HG02943 (cell line): ENCODE results near the gene RFESD.
A peak's percentile ranks its signal among the peaks of the same experiment; 100 is the strongest.

Experiments
- ATAC-seq: cut with Tn5 transposase; IDR thresholded peaks from one replicate; pipeline ENCODE4 v1.9.1; 2021; ENCODE audit warnings: mild to moderate bottlenecking, low read depth, moderate library complexity; ENCODE audit not compliant: unreplicated experiment

Gene RFESD

DNA sequence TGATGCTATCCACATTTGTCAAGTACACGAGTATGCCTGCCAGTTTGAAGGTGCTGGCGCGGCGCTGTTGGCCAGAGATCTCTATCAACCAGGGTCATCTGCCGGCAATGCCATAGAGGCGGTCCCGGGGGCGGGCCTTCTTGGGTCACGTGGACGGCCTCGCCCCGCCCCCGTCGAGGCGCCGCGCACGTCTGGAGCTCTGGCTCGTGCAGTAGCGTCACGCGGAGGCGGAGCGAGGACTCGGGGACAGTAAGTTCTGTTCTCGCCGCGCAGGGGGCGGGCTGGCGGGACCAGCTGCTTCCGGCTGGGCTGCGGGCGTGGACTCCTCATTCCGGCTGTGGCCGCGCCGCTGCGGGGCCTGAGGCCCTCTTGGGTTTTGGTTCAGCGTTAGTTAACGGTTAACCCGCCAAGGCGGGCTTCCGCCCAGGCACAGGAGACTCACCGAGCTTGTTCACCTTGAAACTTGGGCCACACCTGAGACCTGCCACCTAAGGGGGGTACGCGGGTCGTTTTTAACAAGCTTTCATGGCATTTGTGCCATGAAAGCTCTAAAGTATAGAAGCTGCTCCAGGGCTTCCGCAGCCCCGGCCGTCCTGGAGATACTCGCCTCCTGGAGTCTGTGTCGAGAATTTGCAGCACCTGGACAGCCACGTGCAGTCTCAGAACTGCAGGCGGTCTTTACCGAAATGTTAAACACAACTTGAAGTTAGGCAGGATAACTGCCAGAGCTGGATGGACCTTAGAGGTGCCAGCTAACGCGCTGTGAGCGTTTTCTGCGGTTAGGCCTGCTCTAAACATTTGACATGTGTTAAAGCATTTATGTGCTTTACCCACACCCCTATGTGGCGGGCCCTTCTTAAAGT, at the start of gene RFESD:
RFESD (plus strand) TSS at position 209 of the 863 bp plus-strand sequence. CDS start 5,495 bp downstream, outside the sequence.
- peak; percentile 95 for ATAC-seq

DNA sequence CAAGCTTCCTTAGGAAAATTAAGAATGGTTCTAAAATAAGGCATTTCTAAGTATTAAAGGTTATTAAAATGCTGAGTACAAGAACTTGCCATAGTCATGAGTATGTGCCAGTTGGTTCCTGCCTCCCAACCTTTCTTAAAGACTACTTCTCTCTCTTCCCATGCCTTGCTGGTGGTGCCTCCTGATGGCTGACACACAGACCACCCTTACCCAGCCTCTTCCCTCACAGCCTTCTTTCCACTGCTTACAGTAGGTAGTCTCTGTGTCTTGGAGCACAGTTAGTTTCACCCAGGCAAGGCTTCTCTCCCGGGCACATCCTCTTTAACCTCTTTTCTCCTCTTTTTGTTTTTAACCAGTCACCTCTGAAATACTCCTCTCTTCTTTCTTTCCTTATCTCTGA, 47.3 kb upstream of the RFESD start:
- ATAC-seq, result no peak

DNA sequence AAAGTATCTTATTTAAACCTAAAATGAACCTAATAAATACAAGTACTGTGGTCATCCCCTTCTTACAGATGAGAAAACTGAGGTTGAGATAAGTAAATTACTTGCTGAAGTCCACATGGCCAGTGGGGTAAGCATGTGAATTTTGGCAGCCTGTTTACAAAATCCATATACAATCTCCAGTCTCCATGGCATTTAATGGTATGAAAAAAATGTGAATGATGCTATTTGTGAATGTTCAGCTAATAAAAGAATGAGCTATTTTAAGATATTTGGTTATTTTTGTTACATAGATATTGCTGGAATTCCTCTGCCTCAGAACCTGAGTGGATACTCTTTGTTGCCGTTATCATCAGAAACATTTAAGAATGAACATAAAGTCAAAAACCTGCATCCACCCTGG, 46.0 kb upstream of the RFESD start:
- no peak for ATAC-seq

DNA sequence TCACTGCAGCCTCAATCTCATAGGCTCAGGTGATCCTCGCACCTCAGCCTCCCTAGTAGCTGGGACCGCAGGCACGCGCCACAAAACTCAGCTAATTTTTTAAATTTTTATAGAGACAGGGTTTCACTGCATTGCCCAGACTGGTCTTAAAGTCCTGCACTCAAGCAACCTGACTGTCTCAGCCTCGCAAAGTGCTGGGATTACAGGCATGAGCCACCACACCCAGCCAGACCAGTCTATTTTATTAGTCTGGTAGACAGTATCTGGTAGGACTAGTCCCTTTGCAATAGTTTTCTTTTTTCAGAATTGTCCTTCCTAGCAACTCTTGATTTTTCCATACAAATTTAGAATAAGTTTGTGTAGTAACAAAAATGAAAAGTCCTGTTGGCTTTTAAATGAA, 40.8 kb upstream of the RFESD start:
- no peak for ATAC-seq

DNA sequence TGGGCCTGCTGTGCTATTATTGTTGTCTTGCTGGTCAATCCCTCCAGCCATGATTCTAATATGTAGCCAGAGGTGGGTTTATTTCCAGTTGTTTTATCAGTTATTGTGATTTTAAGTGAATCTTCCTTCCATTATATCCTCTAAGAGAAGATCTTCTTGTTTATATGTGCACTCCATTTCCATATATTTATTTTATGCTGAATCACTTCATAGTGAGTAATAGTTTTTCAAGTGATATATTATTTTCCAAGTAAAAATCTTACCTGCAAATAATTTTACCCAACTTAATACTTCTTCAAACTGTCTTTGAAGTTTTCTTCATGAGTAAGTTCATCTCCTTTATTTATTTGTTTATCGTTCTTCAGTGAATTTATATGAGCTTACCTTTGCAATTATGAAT, 40.2 kb upstream of the RFESD start:
- no peak for ATAC-seq

DNA sequence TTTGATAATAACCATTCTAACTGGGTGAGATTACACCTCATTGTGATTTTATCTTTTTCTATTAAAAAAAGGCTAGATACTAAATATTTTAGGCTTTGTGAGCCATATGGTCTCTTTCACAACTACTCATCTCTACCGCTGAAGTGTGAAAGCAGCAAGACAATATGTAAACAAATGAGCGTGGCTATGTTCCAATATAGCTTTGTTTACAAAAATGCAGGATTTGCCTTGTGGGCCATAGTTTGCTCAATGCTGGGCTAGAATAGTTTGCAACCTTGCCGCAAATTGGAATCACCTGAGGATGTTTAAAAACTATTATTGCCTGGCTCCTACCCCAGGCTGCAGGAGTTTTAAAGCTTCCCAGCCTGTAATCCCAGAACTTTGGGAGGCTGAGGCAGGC, 36.9 kb upstream of the RFESD start:
- ATAC-seq, result no peak

DNA sequence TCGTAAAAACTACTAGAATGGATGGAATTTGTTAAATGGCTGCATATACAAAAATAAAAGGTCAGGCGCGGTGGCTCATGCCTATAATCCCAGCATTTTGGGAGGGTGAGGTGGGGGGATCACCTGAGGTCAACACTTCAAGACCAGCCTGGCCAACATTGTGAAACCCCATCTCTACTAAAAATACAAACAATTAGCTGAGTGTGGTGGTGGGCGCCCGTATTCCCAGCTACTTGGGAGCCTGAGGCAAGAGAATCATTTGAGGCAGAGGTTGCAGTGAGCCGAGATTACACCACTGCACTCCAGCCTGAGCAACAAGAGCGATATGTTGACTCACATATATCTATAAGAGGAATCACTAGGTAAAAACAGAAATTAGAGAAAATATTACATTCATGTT, 36.0 kb upstream of the RFESD start:
- no peak for ATAC-seq

DNA sequence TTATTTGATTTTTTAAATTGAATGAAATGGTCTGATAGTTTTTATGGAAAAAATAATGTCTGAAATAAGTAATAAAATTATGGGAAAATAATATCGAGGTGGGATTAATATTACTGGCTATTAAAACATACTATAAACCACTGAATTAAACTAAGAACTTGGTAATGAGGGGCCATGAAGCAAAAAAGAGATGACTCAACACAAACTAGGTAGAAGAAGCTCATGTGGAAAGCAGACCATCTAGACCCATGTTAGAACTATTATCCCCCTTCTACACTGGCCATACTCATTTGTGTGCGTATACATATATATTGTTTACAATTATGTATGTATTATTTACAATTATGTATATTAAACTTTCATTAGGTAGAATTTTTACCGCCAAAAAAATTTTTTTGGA, 35.2 kb upstream of the RFESD start:
- no peak for ATAC-seq

DNA sequence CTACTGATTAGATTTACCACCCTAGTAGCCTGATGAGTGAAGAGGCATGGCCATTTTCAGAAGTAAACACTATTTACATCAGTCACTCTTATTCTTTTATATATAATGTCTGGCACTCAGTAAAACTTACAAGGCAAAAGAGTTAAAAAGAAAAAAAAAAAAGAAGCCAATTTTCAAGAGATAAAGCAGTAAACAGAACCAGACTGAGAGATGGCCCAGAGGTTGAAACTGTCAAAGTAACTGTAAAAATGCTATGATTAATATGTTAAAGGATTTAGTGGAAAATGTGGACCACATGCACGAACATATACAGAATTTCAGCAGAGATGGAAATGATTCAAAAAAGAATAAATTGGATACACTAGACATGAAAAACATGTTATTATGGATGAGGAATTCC, 33.1 kb upstream of the RFESD start:
- ATAC-seq, result no peak

DNA sequence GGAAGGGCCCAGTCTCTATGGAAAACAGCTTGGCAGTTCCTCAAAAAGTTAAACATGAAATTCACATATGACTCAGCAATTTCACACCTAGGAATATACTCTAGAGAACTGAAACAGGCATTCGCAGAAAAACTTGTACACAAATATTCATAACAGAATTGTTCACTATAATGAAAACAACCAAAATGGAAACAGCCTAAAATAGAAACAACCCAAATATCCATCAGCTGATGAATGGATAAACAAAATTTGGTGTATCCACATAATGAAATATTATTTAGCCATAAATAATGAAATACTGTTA, 31.5 kb upstream of the RFESD start:
- no peak for ATAC-seq

DNA sequence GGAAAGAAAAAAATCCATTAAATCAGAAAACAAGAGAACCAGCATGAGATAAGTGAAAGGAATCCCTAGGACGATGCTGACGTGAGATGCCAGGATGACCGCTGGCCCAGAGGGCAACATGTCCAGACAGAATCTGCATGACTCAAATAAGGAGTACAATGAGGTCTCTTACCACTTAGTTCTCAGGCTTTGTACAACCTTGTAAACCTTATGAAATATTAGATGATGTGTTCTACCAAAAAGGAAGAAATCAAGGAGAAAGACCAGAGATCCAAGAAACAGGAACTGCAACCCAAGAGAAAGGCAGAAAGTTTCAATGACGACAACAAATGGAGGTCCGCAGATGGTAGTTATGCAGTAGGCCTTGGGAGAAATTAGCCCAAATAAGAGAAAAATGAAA, 29.5 kb upstream of the RFESD start:
- ATAC-seq, result no peak

DNA sequence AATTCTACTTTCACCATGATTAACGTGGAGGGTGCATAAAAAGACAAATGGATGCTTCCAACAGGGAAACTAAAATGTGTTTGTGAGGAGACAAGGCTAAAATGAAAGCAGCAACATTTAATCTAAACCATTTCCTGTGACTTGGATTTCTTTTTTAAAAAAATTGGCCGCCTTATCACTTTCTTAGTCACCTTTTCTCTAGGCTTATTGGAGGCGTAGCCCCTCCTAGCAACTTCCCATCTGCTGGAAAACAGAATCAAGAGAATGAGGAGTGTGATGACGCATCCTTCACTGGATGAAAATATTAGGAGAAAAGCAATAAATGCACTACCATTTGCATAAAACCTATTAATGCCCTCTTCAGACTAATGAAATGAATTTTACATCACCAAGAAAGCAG, 27.5 kb upstream of the RFESD start:
- no peak for ATAC-seq

DNA sequence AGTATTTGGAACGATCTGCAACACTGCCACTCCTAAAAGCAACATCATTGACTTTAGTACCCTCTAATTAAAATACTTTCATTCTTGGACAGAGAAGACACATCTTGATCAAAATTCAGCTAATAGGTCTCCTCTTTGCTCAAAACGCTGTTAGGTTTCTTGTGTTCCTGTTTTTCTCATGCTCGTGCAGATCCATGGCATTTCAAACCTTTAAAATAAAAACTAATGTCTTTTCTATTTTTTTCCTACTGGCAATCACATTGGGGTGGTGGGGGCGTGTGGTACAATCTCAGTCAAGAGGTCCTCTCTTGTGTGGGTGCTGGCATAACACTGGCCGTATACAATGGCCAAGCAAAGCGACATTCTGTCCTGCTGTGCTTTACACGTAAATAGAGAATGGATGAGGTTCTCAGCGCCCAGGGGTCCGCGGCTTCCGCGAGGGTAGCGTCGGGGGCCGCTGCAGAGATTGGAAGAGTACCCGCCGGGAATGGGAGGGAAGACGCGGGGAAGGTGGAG, 27.0 kb upstream of the RFESD start:
- ATAC-seq, result no peak

DNA sequence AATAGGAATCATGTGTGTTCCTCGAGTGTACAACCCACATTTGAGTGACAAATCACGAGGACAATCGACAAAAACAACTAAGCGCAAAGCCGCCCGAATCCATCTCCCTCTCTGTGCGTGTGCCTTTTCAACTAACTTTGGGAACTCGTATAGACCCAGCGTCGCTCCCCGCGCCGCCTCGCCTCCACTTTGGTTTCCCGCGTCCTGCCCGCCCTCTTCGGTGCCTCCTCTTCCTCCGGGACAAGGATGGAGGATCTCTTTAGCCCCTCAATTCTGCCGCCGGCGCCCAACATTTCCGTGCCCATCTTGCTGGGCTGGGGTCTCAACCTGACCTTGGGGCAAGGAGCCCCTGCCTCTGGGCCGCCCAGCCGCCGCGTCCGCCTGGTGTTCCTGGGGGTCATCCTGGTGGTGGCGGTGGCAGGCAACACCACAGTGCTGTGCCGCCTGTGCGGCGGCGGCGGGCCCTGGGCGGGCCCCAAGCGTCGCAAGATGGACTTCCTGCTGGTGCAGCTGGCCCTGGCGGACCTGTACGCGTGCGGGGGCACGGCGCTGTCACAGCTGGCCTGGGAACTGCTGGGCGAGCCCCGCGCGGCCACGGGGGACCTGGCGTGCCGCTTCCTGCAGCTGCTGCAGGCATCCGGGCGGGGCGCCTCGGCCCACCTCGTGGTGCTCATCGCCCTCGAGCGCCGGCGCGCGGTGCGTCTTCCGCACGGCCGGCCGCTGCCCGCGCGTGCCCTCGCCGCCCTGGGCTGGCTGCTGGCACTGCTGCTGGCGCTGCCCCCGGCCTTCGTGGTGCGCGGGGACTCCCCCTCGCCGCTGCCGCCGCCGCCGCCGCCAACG, 26.3 kb upstream of the RFESD start, which contains the start of gene GPR150:
GPR150 (plus strand) TSS at position 58 of the 840 bp plus-strand sequence; CDS start at position 247, 189 bp downstream.
- ATAC-seq, result peak; percentile 58

DNA sequence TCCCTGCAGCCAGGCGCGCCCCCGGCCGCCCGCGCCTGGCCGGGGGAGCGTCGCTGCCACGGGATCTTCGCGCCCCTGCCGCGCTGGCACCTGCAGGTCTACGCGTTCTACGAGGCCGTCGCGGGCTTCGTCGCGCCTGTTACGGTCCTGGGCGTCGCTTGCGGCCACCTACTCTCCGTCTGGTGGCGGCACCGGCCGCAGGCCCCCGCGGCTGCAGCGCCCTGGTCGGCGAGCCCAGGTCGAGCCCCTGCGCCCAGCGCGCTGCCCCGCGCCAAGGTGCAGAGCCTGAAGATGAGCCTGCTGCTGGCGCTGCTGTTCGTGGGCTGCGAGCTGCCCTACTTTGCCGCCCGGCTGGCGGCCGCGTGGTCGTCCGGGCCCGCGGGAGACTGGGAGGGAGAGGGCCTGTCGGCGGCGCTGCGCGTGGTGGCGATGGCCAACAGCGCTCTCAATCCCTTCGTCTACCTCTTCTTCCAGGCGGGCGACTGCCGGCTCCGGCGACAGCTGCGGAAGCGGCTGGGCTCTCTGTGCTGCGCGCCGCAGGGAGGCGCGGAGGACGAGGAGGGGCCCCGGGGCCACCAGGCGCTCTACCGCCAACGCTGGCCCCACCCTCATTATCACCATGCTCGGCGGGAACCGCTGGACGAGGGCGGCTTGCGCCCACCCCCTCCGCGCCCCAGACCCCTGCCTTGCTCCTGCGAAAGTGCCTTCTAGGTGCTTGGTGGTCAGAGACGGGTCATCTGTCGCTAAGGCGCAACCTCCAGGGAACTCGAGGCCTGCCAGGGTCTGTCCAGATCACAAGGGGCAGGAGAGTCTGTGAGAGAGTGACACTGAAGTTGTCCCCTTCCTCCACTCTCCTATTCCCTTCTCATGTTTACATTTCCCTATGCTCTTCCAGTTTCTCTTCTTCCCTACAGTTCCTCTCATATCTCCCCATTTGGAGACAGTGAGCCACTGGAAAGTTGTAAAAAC, 25.4 kb upstream of the RFESD start:
- ATAC-seq, result peak; percentile 44

DNA sequence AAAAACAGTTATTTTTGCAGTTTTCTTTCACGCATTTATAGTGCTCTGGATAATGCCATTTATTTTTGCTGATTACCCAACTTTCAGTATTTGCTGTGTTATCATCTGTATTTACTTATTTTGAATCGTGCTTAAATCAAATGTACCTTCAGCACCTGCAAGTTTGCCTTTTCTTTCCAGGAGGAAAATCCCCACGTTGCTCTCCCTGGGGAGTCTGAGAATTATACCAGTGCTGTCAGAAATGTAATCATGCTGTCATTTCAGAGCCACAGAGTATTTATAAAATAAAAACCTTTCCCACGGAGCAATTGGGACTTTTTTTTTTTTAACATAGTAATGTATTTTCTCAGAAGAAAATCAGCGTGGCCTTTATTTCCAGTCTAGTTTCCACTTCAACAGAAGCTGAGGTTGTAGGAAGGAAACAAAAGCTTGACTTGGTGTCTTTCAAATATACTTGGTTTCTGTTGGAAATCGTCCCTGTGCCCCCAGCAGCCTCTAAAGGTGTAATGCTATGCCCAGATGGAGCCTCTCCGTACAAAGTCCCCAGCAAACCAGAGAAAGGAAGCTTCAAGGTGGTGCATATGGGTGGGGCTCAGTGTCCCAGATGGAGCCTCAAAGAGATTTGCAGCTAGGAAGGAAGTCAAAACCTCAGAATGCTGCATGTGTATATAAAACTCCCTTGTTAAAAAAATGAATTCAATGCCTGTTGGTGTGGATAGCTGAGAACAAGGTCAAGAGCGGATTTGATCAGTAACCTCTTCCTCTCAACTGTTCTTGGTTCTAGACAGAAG, 24.5 kb upstream of the RFESD start:
- ATAC-seq, result no peak

DNA sequence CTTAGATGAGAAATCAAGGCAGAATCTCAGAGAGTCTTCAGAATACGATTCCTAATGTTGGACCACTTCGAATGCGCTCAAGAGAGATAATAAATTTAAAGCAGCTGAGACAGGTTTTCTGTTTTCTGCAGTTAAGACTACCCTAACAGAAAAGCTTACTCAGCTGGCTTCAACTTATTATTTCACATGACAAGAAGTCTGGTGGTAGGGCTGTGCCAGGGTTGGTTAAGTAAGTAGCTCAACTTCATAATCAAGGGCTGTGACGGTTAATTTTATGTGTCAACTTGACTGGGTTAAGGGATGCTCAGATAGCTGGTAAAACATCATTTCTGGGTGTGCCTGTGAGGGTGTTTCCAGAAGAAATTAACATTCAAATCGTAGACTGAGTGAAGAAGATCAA, 22.9 kb upstream of the RFESD start:
- no peak for ATAC-seq

DNA sequence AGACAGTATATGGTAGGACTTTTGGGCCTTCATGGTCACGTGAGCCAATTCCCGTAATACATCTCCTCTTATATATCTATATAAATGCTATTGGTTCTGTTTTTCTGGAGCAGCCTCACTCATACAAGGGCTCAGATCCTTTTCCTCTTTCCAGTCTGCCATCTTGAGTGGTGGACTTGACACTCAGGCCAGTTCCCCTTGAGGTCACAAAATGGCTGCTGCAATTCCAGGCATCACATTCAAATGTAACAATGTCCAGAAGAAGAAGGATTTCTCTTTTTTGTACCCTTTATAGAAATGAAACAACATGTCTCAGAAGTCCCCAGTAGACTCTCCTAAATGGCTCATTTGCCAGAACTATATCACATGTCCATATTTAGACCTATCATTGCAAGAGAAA, 22.2 kb upstream of the RFESD start:
- no peak for ATAC-seq

DNA sequence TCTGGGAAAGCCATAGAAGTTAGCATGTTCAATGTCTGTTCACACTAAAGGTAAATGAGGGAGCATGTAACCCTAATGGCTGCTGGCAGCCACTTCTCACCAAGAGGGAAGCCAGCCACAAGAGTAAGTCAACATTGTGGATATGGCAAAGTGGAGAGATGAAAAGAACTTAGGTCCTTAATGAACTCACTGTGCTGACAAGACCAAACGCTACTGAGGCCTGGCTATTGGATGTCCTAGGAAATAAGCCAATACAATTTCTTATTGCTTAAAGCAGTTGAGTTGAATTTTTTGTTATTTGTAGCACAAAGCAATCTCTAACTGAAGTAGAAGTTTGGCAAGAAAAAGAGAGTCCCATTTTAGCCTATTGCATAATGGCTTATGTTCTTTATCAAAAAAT, 19.9 kb upstream of the RFESD start:
- ATAC-seq, result no peak
